Measurements from ENCODE around the gene PLCL2.

GRCh38 chr3:16990163-16990562 lies 105.4 kb downstream of the PLCL2 start:
- no peak for TF ChIP-seq CTCF (IDR thresholded peaks at IDR 0.05)
- TF ChIP-seq POLR2A (IDR thresholded peaks at IDR 0.05): no peak
- no peak for TF ChIP-seq POLR2AphosphoS5 (IDR thresholded peaks at IDR 0.05)
- TF ChIP-seq EP300 (IDR thresholded peaks at IDR 0.05): no peak

Measured in gastroesophageal sphincter (tissue), 3 donors.